GM12801 (cell line): ENCODE data around the gene CX3CL1.

ENCODE experiments used
- CTCF ChIP-seq: IDR thresholded peaks from one replicate; pipeline ENCODE4 v1.5.1; 2011; ENCODE audit warnings: control low read depth; ENCODE audit not compliant: insufficient read length; ENCODE audit errors: extremely low read depth

Gene CX3CL1

DNA sequence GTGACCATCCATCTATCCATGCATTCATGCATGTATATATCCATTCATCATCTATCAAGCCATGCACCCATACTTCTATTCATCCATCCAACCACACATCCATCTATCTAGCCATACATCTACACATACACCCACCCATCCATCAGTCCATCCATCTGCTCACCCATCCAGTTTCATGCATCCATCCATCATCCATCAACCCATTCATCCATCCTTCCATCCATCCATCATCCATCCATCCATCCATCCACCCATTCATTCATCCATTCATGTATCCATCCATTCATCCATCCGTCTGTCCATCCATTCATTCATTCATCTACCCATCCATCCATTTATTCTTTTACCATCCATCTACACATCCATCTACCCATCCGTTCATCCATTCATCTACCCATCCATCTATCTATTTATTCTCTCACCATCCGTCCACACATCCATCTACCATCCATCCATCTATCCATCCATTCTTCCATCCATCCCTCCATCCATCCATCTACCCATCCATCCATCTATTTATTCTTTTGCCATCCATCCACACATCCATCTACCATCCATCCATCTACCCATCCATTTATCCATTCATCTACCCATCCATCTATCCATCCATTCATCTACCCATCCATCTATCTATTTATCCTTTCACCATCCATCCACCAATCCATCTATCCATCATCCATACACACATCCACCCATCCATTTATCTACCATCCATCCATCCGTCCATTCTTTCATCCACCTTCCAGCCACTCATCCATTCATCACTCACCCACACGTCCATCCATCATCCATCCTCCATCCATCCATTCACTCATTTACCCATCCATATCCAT, 35.4 kb downstream of the CX3CL1 start:
- TF ChIP-seq CTCF, result no peak

DNA sequence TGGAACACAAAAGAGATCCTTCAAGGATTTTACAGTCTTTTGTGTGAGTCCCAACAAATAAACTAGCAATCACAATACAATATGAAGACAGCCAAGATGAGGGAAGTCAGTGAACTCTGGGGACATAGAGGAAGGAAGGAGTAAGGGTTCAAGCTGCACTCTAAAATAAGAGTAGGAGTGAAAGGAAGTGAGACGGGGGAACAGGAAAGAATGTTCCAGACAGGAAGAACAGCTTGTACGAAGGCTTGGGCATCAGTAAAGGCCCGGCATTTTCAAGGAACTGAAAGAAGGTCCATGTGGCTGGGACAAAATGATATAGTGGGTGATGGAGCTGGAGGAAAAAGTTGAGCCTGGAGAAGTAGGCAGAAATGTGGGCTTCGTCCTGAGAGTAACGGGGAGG, 36.8 kb downstream of the CX3CL1 start:
- TF ChIP-seq CTCF, result no peak

- no peak for TF ChIP-seq CTCF
Observed at GRCh38 chr16:57409870-57410587, 37.7 kb downstream of the CX3CL1 start.

GRCh38 chr16:57411362-57411976, 39.2 kb downstream of the CX3CL1 start:
- TF ChIP-seq CTCF, result no peak

GRCh38 chr16:57412584-57412983, 40.3 kb downstream of the CX3CL1 start:
- TF ChIP-seq CTCF, result no peak

DNA sequence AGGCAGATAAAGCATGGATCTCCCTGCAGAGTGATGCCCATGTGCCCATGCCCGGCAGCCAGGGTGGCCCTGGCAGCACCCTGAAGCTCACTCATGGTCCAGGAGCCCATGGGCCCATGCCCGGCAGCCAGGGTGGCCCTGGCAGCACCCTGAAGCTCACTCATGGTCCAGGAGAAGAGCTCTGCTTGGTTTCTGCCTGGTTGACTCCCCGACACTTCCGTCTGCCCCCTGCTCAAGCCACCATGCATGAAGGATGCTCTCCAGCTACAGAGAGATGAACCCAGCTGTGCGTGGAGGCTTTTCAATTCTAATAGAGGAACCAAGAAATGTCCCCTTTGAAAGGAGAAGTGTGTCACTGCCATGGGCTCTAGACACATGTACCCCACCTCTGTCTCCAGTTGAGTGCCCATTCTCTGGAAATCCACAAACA, 41.0 kb downstream of the CX3CL1 start:
- TF ChIP-seq CTCF, result no peak

GRCh38 chr16:57413733-57414132, 41.4 kb downstream of the CX3CL1 start:
- no peak for TF ChIP-seq CTCF
